Measurements from ENCODE around the gene MAPK12.
"Not testable (repeated sequence)": the region's sequence is repeated elsewhere in the genome, so short reads cannot be mapped to it uniquely, and the experiment has no call there.

MAPK12 gene

DNA sequence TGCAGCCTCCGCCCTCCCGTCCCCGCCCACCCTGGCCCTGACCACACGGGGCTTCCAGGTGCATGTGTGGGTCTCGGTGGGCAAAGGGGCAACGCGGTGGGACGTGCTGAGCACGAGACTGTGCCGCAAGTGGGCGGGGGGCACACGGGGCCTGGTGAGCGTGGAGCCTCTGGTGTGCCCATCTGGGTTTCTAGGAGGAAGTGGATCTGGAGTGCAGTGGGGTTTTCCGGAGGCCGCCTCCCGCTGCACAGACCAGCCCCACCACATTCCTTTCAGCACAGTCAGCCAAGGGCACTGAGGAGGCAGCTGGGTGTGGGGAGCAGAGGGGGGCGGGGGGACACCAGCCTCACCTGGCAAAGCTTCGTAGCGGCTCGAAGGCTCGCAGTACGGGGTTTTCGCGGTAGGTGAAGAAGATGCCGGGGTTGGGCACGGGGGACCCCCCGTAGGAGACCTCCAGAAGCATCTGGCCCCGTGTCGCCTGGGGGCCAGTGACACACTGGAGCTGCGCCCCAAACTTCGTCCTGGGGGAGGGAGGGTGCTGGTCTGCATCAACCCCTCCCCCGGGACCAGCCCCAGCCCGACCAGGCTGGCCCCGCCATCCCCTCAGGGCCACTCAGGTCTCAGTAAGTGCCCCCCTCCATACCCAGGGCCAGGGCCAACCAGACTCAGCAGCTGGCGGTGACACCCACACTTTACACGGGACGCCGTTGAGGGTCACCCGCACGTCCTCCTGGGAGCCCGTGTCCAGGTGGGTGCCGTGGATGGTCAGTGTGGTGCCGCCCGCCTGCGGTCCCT is 21.1 kb upstream of the MAPK12 start:
- DNase-seq (ENCODE audit: insufficient read length, low spot score) (peak; percentile 84), FAIRE-seq (peak; percentile 89)

DNA sequence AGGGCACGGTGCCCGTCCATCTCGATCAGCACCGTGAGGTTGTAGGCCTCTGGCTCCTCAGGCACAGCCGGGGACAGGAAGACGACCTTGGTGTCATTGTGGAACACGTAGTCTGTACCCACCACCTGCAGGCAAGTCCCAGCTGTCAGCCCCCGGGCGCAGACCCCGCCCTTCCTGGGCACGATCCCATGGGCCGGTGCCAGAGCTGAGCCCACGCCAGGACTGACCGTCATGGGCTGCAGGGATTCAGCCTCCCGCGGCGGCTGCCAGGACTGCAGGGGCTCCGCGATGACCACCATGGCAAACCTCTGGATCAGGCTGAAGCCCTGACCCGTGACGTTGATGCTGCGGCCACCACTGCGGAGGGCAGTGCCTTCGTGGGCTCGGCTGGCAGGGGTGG is 20.5 kb upstream of the MAPK12 start:
- DNase-seq (ENCODE audit: insufficient read length, low spot score) (no peak), FAIRE-seq (no peak)

DNA sequence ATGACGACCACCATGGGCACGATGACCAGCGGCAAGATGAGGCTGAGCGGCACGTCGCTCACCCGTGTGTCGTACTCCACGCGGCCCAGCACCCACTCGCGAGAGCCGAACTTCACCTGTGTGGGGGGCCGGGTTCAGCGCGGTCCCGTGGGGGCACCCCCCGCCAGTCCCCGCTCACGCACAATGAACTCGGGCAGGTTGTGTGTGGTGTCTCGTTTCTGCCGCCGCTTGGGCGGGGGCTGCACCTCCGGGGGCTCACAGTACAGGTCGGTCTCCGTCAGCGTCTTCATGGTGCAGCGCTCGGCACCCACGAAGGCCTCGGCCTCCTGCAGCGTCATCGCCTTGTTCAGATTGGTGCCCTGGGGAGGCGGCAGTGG is 19.9 kb upstream of the MAPK12 start:
- FAIRE-seq, result no peak
- no peak for DNase-seq (ENCODE audit: insufficient read length, low spot score)

DNA sequence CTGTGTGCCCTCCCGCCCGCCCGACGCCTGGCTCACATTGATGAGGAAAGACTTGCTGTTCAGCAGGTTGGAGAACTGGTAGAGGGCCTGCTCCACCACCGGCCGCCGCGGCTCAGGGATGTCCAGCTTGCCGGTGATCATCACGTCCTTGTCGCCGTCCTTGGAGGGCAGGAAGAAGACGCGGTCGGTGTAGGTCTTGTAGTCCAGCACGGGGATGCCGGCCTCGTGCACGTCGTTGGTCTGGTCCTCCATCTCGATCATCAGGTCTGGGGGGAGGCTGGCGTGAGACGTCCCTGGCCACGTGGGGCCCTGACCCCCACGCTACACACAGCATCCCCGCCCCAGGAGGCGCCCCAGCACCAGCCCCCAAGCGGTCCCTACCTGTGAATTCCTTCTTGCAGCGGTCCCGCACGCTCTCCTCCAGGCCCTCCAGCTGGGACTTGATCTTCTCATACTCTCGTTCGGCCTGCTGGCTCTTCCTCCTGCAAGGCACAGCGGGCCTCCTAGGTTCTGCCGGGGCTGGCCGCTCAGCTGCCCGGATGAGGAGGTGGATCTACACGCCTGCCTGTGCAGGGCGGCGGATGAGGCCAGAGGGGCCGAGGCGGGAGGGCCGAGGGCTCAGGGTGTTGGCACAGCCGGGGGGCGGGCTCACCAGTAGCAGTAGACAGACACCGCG is 19.4 kb upstream of the MAPK12 start:
- DNase-seq (ENCODE audit: insufficient read length, low spot score), result no peak
- FAIRE-seq, result no peak

DNA sequence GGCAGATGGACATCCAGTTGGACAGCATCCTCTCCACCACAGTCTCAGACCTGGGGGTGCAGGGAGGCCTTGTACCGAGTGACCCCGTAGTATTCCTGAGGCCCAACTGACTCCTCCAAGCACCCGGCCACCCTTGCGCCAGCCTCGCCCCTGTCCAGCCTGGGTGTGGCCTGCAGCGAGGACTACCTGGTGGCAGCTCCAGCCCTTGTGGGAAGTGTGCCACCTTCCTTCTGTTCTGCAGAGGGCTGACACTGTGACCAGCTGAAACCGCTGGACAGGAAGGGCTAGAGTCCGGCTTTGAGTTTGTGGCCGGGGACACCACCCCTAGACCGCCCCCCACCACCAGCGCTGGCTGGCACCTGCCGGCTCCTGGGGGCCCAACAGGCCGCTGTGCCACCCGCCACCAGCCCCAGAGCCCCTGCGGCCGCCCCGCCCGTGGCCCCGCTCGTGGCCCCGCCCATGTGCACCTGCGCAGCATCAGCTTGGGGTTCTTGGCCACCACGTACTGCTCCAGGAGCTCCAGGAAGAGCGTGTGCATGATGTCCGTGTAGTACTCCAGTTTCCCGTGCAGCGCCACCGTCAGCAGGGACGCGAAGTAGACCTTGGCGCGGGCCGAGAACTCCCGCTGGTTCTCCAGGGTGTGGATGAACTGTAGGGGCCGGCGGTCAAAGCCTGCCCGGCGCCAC is 18.7 kb upstream of the MAPK12 start:
- FAIRE-seq (no peak), DNase-seq (ENCODE audit: insufficient read length, low spot score) (no peak)

DNA sequence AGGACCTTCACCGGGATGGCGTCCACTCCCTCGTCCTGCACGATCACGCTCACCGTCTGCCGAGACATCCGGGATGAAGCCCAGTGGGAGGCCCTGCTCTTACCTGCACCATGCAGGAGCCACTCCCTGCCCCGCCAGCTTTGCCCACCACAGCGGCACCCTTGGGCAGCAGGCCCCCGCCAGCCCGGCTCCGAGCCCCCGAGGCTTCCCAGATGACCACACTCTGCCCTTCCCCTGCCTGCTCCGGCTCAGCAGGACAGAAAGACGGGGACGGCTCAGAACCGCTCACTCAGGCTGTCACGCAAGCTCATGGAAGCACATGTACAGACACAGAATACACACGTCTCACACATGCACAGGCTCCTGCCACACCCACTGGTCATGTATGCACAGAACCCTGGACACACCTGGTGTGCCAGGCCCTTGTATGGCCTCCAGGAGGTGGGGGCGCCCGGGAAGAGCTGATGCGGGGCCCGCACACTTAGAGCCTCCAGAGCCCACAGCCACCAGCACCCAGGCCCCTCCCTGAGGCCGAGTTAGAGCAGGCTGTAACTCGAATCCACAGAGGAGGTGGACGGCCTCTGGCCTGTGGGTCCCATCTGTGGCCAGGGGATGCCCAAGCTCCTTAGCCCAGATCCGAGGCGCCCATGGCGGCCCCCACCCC is 17.6 kb upstream of the MAPK12 start:
- DNase-seq (ENCODE audit: insufficient read length, low spot score) (no peak), FAIRE-seq (no peak)

DNA sequence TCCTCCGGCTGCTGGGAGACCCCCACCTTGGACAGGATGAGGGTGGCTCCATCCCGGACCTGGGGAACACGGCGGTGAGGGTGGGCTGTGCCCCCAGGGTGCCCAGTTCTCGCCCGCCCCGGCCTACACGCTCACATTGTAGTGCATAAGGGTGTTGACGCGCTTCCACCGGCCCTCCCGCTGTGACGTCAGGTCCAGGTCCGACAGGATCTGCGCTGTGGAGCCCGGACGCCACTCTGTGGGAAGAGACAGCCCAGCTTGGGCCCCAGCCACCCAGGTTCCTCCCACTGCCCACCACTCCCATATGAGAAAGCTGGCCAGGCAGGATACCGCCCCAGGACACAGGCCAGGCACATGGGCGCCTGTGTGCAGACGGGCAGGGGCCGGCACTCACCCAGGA is 17.0 kb upstream of the MAPK12 start:
- FAIRE-seq, result no peak

DNA sequence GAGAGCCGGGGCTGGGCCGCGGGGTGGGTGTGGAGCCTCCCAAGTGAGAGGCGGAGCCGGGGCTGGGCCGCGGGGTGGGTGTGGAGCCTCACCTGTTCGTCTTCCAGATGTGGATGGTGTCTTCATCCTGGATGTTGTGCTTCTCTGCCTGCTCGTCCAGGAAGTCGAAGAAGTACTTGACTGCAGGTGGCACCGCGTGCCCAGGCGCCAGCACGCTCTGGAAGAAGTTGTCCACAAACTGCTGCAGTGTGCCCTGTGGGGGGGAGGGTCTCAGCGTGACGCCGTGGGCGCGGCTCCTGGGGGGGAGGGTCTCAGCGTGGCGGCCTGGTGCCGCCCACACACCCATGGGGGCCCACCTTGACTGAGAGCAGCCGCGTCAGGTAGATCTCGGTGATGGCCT is 16.3 kb upstream of the MAPK12 start:
- FAIRE-seq, result no peak

More for the DNA sequence above, 17.0 kb upstream of the MAPK12 start:
- DNase-seq (ENCODE audit: insufficient read length, low spot score), result no peak

DNA sequence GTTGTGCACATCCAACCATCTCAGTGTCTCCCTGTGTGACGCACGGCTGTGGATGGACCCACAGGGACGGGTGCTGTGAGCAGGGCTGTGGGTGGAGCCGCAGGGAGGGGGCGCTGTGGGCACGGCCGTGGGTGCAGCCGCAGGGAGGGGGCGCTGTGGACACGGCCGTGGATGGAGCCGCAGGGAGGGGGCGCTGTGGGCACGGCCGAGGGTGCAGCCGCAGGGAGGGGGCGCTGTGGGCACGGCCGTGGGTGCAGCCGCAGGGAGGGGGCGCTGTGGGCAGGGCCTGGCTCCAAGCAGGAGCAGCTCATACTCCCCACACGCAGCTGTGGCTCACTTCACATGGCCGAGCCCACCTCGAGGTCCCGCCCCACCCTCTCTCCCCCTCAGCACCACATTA is 14.7 kb upstream of the MAPK12 start:
- DNase-seq (ENCODE audit: insufficient read length, low spot score), result no peak
- peak; percentile 93 for FAIRE-seq

More for the DNA sequence above, 16.3 kb upstream of the MAPK12 start:
- no peak for DNase-seq (ENCODE audit: insufficient read length, low spot score)

DNA sequence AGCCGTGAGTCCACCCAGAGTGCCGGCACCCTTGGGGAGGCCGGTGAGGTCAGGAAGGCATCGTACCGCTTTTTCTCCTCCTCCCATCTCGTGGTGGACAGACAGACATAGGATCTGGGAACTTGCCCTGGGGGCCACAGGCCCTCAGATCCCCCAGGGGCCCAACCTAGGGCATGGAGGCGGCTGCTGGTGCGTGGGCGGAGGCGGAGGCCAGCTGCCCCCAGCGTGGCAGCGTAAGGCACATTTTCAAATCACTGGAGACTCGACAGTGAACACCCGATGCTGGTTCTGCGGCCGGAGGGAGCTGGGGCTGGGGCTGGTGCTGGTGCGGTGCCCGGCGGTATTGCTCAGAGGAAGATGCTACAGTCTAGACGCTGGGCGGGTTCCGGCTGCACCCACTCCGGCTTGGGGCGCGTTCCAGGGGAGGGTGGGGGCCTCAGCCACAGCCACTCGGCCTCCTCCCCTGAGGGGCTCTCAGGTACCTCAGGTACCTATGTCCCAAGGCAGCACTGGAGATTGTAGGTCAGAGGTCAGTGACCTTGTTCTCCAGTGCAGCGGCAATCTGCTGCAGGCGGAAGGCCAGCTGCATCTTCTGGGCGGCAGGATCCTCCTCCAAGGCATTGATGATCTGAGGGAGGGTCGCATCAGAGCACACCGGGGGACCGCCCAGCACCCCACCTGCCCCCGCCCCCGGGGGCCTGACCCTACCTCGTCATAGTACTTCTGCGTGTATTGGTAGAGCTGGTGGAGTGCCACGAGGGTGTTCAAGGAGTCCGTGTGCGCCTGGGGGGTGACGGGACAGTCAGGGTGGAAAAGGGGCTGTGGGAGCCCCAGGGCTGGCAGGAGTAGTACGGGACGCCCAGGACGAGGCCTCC is 13.9 kb upstream of the MAPK12 start:
- FAIRE-seq (no peak), DNase-seq (ENCODE audit: insufficient read length, low spot score) (no peak)

DNA sequence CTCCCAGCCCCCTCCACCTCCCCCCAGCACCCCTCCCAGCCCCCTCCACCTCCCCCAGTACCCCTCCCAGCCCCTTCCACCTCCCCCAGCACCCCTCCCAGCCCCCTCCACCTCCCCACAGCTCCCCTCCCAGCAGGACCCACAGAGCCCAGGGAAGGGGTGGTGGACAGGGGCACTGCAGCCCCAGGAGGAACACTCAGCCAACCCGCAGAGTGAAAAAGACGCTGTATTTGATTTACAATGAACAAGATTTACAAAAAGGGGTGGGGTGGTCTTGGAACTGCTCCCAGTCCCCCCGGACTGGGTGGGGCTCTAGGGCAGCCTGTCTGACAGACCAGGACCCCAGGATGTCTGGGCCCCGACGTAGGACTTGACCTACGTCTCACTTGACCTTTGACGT is 13.3 kb upstream of the MAPK12 start:
- DNase-seq (ENCODE audit: insufficient read length, low spot score), result no peak
- no peak for FAIRE-seq

DNA sequence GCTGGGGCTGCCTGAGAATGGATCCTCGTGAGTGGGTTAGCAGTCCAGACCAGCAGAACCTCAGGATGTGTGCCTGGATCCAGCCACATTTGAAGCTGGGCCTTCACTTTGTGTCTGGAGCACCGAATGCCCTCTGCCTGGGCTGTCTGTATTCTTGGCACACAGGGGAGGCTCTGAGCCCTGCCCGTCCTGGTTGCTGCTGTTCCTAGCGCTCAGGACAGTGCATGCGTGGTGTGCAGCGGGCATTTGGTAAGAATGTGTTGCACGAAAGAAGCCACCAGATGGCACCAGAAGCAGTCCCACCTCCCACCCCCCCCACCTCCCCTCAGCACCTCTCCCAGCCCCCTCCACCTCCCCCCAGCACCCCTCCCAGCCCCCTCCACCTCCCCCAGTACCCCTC is 12.8 kb upstream of the MAPK12 start:
- FAIRE-seq, result no peak
- DNase-seq (ENCODE audit: insufficient read length, low spot score), result no peak

DNA sequence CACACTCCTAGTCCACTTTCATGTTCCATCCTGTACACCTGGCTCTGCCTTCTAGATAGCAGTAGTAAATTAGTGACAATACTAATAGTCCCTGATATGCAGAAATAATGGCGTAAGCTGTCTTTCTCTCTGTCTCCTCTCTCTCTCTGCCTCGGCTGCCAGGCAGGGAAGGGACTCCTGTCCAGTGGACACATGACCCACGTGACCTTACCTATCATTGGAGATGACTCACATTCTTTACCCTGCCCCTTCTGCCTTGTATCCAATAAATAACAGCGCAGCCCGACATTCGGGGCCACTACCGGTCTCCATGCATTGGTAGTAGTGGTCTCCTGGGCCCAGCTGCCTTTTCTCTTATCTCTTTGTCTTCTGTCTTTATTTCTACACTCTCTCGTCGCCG is 12.3 kb upstream of the MAPK12 start:
- DNase-seq (ENCODE audit: insufficient read length, low spot score); FAIRE-seq: not testable (repeated sequence)

DNA sequence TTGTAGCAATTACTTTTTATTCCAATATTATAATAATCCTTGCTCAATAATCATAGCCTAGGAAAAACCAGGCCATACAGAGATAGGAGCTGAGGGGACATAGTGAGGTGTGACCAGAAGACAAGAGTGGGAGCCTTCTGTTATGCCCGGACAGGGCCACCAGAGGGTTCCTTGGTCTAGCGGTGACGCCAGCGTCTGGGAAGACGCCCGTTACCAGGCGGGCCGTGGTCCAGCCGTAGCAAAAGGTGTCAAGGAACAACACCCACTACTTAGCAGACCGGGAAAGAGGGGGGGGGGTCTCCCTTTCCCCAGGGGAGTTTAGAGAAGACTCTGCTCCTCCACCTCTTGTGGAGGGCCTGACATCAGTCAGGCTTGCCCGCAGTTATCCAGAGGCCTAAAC is 11.9 kb upstream of the MAPK12 start:
- not testable (repeated sequence) for DNase-seq (ENCODE audit: insufficient read length, low spot score); FAIRE-seq

DNA sequence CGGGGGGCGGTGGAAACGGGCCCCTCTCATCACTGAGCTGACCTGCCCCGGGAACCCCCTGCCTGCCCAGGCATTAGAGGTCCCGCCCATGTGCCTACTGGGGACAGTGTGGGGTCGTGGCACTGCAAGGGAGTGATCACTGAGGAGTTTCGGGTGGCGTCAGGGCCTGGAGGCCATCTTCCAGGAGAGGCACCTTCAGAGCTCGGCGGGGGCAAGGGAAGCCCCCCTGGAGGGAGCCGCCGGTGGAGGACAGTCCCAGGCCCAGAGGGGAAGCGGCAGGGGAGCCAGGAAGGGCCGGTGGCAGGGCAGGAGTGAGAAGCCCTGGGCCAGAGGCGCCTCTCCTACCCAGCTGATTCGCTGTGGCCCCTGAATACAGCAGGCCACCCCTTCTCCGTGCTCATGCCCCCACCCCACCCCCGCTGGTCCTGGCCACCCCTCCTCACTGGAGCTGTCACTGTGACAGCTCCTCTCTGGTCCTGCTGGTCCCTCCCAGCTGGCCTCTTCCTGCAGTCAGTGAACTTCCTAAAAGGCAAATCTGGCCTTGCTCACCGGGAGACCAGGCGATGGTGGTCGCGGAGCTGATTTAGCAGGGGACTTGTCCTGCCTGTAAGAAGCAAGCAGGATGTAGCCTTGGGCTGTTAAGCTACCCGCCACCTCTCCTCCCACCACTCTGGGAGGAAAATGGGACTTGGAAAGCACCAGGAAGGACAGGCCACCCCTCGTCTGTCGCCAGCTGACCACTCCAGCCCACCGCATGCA is 10.7 kb upstream of the MAPK12 start:
- FAIRE-seq (no peak), DNase-seq (ENCODE audit: insufficient read length, low spot score) (no peak)

DNA sequence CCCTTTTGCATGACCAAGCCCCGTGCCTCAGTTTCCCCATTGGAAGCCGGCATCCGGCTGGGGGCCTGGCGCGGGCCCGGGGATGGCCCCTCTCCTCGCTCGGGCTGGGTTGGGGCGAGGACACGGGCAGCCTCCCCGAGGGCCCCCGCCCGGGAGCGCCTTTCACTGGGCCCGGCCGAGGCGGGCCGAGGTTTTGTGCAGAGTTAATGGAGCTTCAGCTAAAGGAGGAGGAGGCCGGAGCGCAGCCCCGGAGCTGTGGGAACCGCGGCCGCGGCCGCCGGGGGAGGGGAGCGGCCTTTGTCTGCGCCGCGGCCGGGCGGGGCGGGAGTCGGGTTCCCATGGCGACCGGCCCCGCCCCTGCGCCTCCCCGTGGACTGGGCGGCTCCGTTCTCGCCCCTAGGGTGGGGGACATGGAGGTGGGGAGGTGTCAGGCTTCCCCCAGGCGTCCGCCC is 10.1 kb upstream of the MAPK12 start:
- no peak for DNase-seq (ENCODE audit: insufficient read length, low spot score)
- FAIRE-seq, result peak; percentile 72

DNA sequence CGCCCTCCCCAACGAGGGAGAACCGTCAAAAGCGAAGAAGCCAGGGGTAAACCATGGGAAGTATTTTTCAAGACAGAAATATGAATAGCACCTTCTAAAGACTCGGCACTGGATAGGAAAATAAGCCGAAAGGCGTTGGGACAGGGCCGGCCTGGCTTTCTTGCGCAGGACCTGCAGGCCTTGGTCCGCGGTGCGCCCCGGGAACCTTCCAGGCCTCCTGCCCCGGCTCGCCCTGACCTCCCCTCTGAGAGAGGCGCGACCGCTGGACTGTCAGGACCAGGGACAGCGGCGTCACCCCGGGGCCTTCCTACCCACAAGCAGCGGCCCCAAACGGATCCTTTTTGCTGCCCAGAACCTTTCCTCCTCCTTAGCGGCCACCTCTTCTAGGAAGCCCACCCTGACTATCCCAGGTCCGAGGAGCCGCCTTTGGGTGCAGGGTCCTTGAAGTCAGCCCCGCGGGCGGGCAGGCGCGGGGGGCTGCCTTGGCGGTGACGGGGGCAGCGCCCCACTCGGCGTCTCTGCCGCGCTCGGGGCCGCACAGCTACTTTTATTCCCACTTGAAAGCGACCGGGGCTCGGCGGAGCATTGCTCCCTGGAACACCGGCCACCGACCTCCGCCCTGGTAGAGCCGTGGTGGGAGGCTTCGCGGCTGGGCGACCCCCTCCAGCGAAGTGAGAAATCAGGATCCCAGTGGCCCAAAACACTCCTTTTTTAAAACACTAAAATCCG is 9.3 kb upstream of the MAPK12 start:
- FAIRE-seq (no peak), DNase-seq (ENCODE audit: insufficient read length, low spot score) (no peak)

DNA sequence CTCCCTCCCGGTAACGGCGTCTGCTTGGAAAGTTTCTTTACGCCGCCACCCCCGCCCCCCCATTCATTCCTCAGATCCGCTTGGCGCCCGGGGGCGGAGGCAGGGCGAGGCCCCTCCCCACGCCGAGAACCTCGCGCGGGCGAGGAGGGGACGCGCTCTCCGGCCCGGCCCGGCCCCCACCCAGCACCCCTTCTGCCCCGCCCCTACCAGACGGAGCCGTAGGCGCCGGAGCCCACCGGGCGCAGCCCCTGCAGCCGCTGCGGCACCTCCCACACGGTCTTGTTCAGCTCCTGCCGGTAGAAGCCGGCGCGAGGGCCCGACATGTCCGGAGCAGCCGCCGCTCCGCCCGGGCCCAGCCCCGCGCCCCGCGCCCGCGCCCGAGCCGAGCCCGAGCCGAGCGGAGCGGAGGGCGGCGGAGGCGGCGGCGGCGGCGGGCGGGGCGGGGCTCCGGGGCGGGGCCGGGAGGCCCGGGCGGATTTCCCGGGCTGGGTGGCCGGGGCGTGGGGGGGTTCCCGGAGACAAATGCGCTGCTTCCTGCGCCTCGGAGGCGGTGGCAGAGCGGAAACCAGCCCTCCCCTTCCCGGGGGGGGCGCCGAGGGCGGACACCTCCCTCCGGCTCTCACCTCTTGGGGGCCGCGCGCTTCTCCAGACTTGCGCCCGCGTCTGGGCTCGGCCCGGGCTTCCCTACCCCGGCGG is 8.6 kb upstream of the MAPK12 start, which contains the start of gene MAPK11:
TSS of gene MAPK11 (minus strand) at position 411 of the 696 bp plus-strand sequence. CDS start at position 323, 88 bp downstream.
- DNase-seq (ENCODE audit: insufficient read length, low spot score) (no peak), FAIRE-seq (no peak)
